ENCODE results near the gene TBCK. TPM values are rescaled to one million over a fixed set of nuclear protein-coding genes. Genes with fewer than 3 reads are reported as not detected.

TBCK gene
- total RNA-seq, 2 experiments from 2014 or later: 23.5 to 29.0 TPM

- intact Hi-C loops (cut with DNase I, micrococcal nuclease): no loop called here
- Mint-ChIP-seq H3K36me3 (ENCODE audit: low read depth) (no peaks in the 10 kb centered on the region), H3K27me3 (no peaks in the 10 kb centered on the region), H3K9me3 (no peaks in the 10 kb centered on the region), H3K4me3 (no peak overlapping the region), H3K4me1 (ENCODE audit: low read depth) (no peaks in the 10 kb centered on the region), H3K27ac (no peak overlapping the region)
- ChIA-PET POLR2A (no interaction called here), CTCF (no interaction called here)
- TF ChIP-seq, protein P1, sequence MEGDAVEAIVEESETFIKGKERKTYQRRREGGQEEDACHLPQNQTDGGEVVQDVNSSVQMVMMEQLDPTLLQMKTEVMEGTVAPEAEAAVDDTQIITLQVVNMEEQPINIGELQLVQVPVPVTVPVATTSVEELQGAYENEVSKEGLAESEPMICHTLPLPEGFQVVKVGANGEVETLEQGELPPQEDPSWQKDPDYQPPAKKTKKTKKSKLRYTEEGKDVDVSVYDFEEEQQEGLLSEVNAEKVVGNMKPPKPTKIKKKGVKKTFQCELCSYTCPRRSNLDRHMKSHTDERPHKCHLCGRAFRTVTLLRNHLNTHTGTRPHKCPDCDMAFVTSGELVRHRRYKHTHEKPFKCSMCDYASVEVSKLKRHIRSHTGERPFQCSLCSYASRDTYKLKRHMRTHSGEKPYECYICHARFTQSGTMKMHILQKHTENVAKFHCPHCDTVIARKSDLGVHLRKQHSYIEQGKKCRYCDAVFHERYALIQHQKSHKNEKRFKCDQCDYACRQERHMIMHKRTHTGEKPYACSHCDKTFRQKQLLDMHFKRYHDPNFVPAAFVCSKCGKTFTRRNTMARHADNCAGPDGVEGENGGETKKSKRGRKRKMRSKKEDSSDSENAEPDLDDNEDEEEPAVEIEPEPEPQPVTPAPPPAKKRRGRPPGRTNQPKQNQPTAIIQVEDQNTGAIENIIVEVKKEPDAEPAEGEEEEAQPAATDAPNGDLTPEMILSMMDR (IDR thresholded peaks at IDR 0.05): no peak
- Histone ChIP-seq H3K4me3 (ENCODE audit: low read length) (no peak overlapping the region), H3K27me3 (ENCODE audit: control insufficient read depth in 1 of 2, insufficient read depth in 2 of 2, low read length in 2 of 2) (no peaks in the 10 kb centered on the region), H3K4me1 (ENCODE audit: insufficient read depth, low read length) (no peaks in the 10 kb centered on the region), H3K9me3 (ENCODE audit: control insufficient read depth in 1 of 2, insufficient read depth in 1 of 2, low read length in 2 of 2) (no peaks in the 10 kb centered on the region), H3K27ac (ENCODE audit: low read depth in 1 of 2, low read length in 2 of 2) (no peak overlapping the region), H3K36me3 (ENCODE audit: insufficient read depth, low read length) (no peaks in the 10 kb centered on the region)
- DNase-seq (no peak), ATAC-seq (ENCODE audit: poor library complexity) (no peak)
These were observed 293.6 kb downstream of the TBCK start for GRCh38 chr4:106022454-106022853.

- H3K4me3 Mint-ChIP-seq: no peak overlapping the region
- CTCF ChIA-PET: no interaction called here
These were observed 294.1 kb downstream of the TBCK start for GRCh38 chr4:106021737-106022410.

GRCh38 chr4:106019771-106020170 is 296.2 kb downstream of the TBCK start:
- Mint-ChIP-seq H3K4me3 (no peak overlapping the region), H3K36me3 (ENCODE audit: low read depth) (no peaks in the 10 kb centered on the region), H3K27me3 (no peaks in the 10 kb centered on the region), H3K27ac (no peak overlapping the region), H3K4me1 (ENCODE audit: low read depth) (no peaks in the 10 kb centered on the region), H3K9me3 (no peaks in the 10 kb centered on the region)
- intact Hi-C loops (cut with DNase I, micrococcal nuclease): no loop called here
- ChIA-PET POLR2A (no interaction called here), CTCF (no interaction called here)
- Histone ChIP-seq H3K27me3 (ENCODE audit: control insufficient read depth in 1 of 2, insufficient read depth in 2 of 2, low read length in 2 of 2) (no peaks in the 10 kb centered on the region), H3K9me3 (ENCODE audit: control insufficient read depth in 1 of 2, insufficient read depth in 1 of 2, low read length in 2 of 2) (no peaks in the 10 kb centered on the region), H3K4me1 (ENCODE audit: insufficient read depth, low read length) (no peaks in the 10 kb centered on the region), H3K36me3 (ENCODE audit: insufficient read depth, low read length) (no peaks in the 10 kb centered on the region), H3K4me3 (ENCODE audit: low read length) (no peak overlapping the region), H3K27ac (ENCODE audit: low read depth in 1 of 2, low read length in 2 of 2) (no peak overlapping the region)
- ATAC-seq (ENCODE audit: poor library complexity) (no peak), DNase-seq (no peak)
- TF ChIP-seq, protein P1 (IDR thresholded peaks at IDR 0.05): no peak

More at GRCh38 chr4:106021737-106022410, 294.1 kb downstream of the TBCK start:
- no peaks in the 10 kb centered on the region for H3K36me3 Mint-ChIP-seq (ENCODE audit: low read depth)
- H3K4me3 ChIP-seq (ENCODE audit: low read length): no peak overlapping the region
- H3K9me3 ChIP-seq (ENCODE audit: control insufficient read depth in 1 of 2, insufficient read depth in 1 of 2, low read length in 2 of 2): no peaks in the 10 kb centered on the region
- no peak overlapping the region for H3K27ac Mint-ChIP-seq
- no peak overlapping the region for H3K27ac ChIP-seq (ENCODE audit: low read depth in 1 of 2, low read length in 2 of 2)
- POLR2A ChIA-PET: no interaction called here
- intact Hi-C loops (cut with DNase I, micrococcal nuclease): no loop called here
- H3K27me3 Mint-ChIP-seq: no peaks in the 10 kb centered on the region
- H3K4me1 Mint-ChIP-seq (ENCODE audit: low read depth): no peaks in the 10 kb centered on the region
- no peaks in the 10 kb centered on the region for H3K36me3 ChIP-seq (ENCODE audit: insufficient read depth, low read length)
- TF ChIP-seq, protein P1 (IDR thresholded peaks at IDR 0.05): no peak
- ATAC-seq (ENCODE audit: poor library complexity) (no peak), DNase-seq (no peak)
- no peaks in the 10 kb centered on the region for H3K4me1 ChIP-seq (ENCODE audit: insufficient read depth, low read length)
- no peaks in the 10 kb centered on the region for H3K9me3 Mint-ChIP-seq
- no peaks in the 10 kb centered on the region for H3K27me3 ChIP-seq (ENCODE audit: control insufficient read depth in 1 of 2, insufficient read depth in 2 of 2, low read length in 2 of 2)

All from CD4-positive, alpha-beta T cell (primary cell).